GM13976 (cell line): Measurements from ENCODE around the gene NDUFS5.
"Not testable (repeated sequence)": the region's sequence is repeated elsewhere in the genome, so short reads cannot be mapped to it uniquely, and the experiment has no call there.

Experiments
- DNase-seq: peaks from one replicate; pipeline ENCODE4 v3.0.0; 2012; ENCODE audit warnings: low spot score
- CTCF ChIP-seq: IDR thresholded peaks from 2 replicates; pipeline ENCODE4 v1.5.1; 2012; ENCODE audit warnings: borderline replicate concordance, mild to moderate bottlenecking; ENCODE audit not compliant: insufficient read depth; ENCODE audit errors: extremely low read depth, missing control alignments, control extremely low read depth
- in situ Hi-C: fragments of 300-500 bp; cut with MboI; formaldehyde crosslinking; loops from one replicate; pipeline ENCODE4 v1.12.0; 2022; ENCODE audit warnings: low sequenced_read_pairs, mixed read lengths, inconsistent platforms; ENCODE audit not compliant: unreplicated experiment

NDUFS5 gene

GRCh38 chr1:39051956-39052355 lies 25.8 kb downstream of the NDUFS5 start:
- in situ Hi-C loops = no loop called here
- TF ChIP-seq CTCF = no peak

GRCh38 chr1:39055213-39055710 lies 29.1 kb downstream of the NDUFS5 start:
- DNase-seq, in situ Hi-C loops: not testable (repeated sequence)

More at GRCh38 chr1:39051956-39052355, 25.8 kb downstream of the NDUFS5 start:
- DNase-seq = no peak

GRCh38 chr1:39061516-39061915 lies 35.4 kb downstream of the NDUFS5 start:
- DNase-seq, in situ Hi-C loops: not testable (repeated sequence)

GRCh38 chr1:39061951-39062350 lies 35.8 kb downstream of the NDUFS5 start:
- TF ChIP-seq CTCF = no peak
- DNase-seq = no peak
- in situ Hi-C loops = no loop called here

- no peak for TF ChIP-seq CTCF
- DNase-seq = no peak
- in situ Hi-C loops = no loop called here
Measured at GRCh38 chr1:39063191-39063590, 37.0 kb downstream of the NDUFS5 start.

GRCh38 chr1:39063775-39064174 lies 37.6 kb downstream of the NDUFS5 start:
- TF ChIP-seq CTCF = no peak
- no peak for DNase-seq
- in situ Hi-C loops = no loop called here

- in situ Hi-C loops = no loop called here
- no peak for TF ChIP-seq CTCF
- no peak for DNase-seq
Measured at GRCh38 chr1:39065542-39065941, 39.4 kb downstream of the NDUFS5 start.

- in situ Hi-C loops, DNase-seq: not testable (repeated sequence)
Measured at GRCh38 chr1:39068227-39068626, 42.1 kb downstream of the NDUFS5 start.

GRCh38 chr1:39071557-39071956 lies 45.4 kb downstream of the NDUFS5 start:
- DNase-seq, in situ Hi-C loops: not testable (repeated sequence)
